OCI-M1 (cell line): ENCODE measurements around the gene SRF.

Experiments
- DNase-seq: peaks from one replicate; lab custom pipeline; 2025; lab: John Stamatoyannopoulos, UW

Gene SRF

DNA sequence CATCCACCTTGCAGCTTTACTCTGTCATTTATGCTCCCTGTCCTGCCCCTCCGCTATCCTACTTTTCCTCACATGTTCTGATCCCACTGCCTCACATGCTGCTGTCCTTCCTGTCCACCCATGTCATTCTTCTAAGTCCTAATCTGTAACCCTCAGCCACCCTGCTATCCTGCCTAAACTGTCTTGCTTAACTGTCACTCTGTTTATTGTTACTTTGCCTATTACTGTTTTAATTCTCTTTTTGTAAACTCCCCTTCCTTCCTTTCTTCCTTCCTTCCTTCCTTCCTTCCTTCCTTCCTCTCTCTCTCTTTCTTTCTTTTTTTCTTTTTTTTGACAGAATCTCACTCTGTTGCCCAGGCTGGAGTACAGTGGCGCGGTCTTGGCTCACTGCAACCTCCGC lies 12.4 kb downstream of the SRF start:
- DNase-seq: no peak

DNA sequence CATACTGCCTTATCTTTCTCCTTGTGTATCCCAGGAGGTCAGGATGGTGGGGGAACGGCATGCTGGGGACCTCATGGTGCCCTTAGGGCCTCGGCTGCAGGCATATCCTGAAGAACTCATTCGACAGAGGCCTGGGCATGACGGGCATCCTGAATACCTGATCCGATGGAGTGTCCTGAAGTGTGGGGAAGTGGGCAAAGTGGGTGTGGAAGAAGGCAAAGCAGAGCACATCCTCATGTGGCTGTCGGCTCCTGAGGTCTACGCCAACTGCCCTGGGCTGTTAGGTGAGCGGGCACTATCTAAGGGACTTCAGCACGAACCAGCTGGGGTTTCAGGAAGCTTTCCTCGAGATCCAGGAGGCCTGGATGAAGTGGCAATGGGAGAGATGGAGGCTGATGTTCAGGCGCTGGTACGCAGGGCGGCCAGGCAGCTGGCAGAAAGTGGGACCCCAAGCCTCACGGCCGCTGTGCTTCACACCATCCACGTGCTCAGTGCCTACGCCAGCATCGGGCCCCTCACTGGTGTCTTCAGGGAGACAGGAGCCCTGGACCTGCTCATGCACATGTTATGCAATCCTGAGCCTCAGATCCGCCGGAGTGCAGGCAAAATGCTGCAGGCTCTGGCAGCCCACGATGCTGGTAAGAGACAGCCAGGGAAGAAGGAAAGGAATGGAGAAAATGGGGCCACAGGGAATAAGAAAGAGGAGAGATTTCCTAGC lies 13.4 kb downstream of the SRF start:
- no peak for DNase-seq

DNA sequence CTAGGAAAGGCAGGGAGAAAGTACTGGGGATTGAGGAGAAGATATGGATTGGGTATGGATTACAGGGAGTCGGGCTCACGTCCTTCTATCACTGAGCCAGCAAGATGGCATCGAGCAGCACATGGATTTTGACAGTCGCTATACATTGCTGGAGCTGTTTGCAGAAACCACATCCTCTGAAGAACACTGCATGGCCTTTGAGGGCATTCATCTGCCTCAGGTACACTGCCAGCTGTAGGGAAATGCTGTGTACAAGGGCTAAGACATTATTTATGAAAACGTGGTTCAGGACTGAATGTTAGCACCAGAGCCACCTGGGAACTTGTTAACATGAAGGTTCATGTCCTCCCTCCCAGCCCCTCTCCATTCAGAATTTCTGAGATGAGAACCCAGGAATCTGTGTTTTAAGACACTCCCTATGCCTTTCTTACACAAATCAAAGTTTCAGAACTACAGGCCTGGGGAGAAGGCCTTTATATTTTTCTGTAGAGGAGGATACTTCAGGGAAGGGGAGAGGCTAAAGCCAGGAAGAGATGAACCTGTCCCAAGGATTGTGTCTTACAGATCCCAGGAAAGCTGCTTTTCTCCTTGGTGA lies 14.4 kb downstream of the SRF start:
- no peak for DNase-seq

DNA sequence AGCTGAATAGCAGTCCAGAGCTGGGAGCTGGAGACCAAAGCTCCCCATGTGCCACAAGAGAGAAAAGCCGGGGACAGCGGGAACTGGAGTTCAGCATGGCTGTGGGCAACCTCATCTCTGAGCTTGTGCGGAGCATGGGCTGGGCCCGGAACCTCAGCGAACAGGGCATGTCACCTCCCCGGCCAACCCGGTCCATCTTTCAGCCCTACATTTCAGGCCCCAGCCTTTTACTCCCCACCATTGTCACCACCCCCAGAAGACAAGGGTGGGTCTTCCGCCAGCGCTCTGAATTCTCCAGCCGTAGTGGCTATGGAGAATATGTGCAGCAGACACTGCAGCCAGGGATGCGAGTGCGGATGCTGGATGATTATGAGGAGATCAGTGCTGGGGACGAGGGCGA lies 14.9 kb downstream of the SRF start:
- no peak for DNase-seq

DNA sequence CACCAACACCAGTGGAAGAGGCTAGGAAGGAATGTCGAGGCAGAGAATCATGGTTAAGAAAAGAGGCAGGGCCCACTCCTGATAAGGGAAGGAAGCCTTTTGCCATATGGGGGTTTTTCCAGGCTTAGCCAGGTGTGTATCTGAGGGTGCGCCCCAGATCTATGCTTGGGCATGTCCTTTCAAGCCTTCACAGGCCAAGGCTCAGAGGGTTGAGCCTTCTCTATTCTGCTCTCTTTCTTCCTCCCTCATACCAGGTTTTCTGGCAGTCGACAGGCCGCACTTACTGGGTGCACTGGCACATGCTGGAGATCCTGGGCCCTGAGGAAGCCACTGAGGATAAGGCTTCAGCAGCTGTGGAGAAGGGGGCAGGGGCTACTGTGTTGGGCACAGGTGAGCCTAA lies 15.6 kb downstream of the SRF start:
- DNase-seq: no peak

DNA sequence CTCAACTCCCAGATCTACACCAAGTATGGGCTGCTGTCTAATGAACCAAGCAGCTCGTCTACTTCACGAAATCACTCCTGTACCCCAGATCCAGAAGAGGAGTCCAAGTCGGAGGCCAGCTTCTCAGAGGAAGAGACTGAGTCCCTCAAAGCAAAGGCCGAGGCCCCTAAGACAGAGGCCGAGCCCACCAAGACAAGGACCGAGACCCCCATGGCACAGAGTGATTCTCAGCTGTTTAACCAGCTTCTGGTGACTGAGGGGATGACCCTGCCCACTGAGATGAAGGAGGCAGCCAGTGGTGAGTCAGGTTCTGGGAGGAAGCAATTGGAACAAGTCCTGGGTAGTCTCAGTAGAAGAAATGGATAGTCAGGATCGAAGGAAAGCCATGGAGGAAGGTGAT lies 16.8 kb downstream of the SRF start:
- DNase-seq: no peak

DNA sequence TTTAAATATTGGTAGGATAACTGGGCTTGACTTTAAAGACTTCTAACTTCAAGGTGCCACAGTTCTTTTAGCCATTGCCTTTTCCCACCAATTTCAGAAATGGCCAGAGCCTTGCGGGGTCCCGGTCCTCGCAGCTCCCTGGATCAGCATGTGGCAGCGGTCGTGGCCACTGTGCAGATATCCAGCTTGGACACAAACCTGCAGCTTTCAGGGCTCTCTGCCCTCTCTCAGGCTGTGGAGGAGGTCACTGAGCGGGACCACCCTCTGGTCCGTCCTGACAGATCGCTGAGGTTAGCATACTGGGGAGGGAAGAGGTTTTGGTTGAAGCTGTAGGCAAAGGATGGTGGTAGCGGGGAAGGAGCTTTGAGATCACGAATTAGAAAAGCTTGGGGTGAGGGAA lies 17.4 kb downstream of the SRF start:
- no peak for DNase-seq

DNA sequence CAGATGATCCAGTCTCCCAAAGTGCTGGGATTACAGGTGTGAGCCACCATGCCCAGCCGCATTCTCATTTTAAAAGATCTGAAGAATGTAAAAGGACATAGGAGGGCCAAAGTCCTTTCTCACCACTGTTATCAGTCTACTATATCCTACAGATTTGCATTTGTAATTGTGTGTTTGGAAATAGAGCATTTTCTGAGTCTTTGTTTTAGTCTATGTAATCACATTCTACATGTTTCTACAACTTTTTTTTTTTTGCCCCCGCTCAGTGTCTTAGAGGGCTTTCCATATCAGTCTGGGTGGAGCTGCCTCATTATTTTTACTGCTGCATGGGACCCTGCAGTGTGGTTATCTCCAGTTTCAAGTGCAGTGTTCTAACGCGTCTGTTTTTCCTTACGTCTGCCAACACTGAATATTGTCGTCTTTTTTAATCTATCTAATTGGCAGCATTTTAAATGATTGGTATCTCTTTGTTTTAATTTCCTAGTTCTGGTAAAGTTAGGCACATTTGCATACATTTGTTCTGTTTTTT lies 18.8 kb downstream of the SRF start:
- DNase-seq: no peak

DNA sequence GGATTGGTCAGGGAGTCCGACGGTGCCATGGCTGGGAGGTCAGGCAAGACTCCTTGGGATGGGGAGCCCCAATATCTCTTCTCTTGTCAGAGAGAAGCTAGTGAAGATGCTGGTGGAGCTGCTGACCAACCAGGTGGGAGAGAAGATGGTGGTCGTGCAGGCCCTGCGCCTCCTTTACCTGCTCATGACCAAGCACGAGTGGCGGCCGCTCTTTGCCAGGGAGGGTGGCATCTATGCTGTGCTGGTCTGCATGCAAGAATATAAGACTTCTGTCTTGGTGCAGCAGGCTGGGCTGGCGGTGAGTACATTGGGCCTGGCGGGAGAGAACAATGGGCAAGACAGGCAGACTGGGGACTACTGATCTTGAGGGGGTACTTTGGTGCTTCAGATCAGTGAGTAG lies 21.8 kb downstream of the SRF start:
- no peak for DNase-seq

DNA sequence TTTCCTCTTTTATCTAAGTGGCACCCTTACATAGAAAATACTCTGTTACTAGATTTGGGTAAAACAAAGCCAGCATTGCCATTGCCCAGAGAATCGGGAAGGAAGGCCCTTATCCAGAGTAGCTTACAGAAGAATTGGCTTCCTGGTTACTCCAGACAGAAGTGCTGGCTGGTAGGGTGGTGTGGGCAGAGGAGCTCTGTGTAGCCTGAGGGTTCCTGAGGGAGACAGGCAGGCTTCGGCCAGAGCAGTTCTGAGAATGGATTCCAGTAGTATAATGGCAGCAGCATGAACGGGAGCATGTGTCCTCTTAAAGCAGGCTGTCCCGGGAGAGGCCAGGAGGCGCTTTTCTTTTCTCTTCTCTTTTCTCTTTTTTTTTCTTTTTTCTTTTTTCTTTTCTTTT lies 22.9 kb downstream of the SRF start:
- no peak for DNase-seq

DNA sequence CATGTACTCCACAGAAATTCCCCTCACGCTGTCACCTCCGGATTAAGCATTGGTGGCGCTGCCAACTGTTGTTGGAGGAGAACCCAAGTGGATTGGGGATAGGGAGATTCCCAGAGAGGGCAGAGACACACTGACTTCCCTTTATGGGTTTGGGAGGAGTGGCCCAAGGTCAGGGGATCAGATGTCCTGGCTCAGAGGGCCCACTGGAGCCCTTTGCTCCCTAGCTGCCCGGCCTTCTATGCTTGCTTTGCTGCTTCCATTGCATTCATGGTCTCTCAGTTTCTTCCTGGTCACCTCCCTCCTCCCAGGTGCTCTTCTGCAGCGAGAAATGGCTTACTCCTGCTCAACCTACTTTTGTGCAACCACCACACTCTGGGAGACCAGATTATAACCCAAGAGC lies 25.3 kb downstream of the SRF start:
- DNase-seq: no peak

DNA sequence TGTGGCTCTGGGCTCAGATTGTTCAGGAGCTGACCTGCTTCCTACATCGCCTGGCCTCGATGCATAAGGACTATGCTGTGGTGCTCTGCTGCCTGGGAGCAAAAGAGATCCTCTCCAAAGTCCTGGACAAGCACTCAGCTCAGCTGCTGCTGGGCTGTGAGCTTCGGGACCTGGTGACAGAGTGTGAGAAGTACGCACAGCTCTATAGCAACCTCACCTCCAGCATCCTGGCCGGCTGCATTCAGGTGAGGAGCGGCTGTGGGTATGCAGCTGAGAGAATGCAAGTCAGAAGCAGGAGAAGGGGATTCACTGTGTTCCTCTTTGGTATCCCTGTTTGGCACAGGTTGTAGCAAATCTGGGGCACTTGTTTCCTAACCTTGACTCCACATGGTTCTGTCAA lies 28.8 kb downstream of the SRF start:
- no peak for DNase-seq

DNA sequence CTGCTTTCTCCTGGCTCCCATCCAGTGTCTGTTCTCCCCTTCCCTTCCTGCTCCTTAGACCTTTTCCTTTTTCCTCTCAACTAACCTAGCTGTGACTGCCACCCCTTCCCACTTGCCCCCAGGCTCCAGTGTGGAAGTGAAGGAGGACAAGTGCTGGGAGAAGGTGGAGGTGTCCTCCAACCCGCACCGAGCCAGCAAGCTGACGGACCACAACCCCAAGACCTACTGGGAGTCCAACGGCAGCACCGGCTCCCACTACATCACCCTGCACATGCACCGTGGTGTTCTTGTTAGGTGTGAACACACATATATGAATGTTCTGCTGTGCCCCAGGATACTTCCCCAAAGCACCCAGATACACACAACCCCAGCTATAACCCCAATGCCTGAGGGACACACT lies 29.5 kb downstream of the SRF start:
- no peak for DNase-seq

DNA sequence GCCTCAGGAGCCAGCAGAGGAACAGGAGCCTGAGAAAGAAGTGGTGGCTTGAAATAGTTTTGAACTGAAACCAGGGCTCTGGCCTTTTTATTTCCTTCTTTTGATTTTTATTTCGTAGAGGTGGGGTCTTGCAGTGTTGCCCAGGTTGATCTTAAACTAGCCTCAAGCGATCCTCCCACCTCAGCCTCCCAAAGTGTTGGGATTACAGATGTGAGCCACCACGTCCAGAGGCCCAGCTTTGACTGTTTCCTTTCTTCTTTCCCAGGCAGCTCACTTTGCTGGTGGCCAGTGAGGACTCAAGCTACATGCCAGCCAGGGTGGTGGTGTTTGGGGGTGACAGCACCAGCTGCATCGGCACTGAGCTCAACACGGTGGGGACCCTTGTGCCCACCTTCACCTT lies 31.4 kb downstream of the SRF start:
- DNase-seq: no peak

DNA sequence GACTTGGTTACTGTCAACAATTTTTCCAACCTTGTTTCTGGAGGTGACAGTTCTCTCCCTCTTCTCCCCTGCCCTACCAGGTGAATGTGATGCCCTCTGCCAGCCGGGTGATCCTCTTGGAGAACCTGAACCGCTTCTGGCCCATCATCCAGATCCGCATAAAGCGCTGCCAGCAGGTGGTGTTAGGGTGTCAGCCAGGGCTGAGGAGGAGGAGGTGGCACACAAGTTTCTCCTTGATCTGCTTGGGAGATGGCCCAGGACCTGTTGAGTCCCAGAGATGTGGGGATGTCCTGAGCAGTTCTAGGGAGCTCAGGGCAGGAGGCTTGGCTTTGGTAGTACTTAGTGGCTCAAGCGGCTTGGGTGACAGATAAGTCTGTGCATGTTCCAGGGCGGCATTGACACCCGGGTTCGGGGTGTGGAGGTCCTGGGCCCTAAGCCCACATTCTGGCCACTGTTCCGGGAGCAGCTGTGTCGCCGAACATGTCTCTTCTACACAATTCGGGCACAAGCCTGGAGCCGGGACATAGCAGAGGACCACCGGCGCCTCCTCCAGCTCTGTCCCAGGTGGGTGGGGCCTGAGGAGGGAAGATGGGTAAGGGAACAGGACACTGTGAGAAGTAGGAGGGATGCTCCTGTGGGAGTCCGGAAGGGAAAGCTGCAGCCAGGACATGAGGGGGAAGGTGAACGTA lies 32.1 kb downstream of the SRF start:
- no peak for DNase-seq

DNA sequence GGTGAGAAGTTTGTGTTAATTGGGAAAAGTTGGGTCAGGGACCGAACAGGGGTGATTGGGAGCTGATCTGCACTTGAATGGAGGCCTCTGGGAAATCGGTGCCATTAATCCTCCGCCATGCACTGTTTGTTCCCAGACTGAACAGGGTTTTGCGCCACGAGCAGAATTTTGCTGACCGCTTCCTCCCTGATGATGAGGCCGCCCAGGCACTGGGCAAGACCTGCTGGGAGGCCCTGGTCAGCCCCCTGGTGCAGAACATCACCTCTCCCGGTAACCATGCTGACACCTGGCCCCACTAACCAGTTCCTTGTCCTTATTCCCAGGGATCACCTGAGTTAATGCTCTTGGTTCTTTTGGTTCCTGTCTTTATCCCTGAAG lies 32.6 kb downstream of the SRF start:
- DNase-seq: no peak

DNA sequence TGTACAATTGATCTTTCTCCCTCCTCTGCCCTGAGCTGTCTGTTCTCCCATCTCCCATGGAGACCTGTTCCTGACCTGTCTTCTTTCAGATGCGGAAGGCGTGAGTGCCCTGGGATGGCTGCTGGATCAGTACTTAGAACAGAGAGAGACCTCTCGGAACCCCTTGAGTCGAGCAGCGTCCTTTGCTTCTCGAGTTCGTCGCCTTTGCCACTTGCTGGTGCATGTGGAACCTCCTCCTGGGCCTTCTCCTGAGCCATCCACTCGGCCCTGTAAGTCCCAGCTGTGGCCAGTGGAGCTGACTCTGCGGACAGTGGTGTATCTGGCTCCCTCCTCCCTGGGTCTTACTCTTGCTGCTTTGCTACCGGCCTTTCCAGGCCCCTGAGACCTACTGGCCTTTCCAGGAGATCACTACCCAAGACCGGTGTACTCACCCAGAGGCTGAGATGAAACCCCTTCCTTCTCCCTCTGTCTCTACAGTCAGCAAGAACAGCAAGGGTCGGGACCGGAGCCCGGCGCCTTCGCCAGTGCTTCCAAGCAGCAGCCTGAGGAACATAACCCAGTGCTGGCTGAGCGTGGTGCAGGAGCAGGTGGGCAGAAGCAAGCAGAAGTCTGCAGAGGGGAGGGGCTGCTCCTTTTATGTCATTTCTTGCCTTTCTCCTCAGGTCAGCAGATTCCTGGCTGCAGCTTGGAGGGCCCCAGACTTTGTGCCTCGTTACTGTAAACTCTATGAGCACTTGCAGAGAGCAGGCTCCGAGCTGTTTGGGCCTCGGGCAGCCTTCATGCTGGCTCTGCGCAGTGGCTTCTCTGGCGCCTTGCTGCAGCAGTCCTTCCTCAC lies 33.4 kb downstream of the SRF start:
- DNase-seq: no peak

DNA sequence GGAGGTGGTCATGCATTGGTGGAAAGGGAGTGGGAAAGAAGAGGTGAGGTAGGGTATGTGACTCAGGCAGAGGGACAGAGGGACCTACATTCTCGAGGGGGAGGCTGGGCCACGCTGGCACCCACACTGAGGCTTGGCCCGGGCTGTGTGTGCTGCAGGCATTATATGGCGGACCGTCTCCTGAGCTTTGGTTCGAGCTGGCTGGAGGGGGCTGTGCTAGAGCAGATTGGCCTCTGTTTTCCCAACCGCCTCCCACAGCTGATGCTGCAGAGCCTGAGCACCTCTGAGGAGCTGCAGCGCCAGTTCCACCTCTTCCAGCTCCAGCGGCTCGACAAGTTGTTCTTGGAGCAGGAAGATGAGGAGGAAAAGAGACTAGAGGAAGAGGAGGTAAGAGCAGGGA lies 34.8 kb downstream of the SRF start:
- no peak for DNase-seq

DNA sequence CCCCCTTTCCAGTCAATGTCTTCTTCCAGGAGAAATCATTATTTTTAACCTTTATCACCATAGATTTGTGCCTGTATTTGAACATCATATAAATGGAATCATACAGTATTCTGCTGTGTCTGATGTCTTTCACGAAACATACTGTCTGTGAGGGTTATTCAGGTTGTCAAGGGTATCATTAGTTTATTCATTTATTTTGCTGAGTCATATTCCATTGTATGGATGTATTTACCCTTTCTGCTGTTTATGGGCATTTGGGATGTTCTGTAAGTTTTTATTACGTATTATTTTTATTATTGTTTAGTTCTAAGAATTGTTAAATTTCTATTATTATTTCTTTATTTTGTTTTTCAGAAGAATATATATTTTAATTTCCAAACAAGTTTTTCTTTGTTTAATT lies 36.2 kb downstream of the SRF start:
- DNase-seq: no peak

DNA sequence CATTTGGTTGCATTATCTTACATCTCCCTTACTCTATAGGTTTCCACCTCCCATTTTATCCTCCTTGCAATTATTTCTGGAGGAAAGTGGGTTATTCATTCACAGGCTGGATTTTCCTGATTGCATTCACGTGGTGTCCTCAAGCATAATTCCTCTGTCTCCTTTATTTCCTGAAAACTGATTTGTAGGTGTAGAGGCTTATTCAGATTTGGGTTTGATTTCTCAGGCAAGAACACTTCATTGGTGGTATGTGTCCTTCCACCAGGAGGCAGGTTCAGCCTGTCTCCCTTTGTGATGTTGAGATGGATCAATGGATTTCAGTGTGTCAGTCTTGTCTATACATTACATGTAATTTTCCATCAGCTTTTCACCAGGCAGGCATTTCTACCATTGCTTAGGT lies 40.9 kb downstream of the SRF start:
- DNase-seq: no peak

DNA sequence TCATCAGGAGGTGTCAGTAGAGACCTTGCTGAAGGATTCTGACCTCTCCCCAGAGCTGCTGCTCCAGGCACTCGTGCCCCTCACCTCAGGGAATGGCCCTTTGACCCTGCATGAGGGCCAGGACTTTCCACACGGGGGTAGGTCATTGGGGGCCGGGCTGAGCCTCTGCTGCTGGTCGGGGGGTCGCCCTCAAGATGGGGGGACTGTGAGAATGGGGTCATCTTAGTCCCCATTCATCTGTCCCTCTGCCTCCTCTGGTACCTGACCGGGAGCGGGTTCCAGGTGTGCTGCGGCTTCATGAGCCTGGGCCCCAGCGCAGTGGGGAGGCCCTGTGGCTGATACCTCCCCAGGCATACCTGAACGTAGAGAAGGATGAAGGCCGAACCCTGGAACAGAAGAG lies 42.4 kb downstream of the SRF start:
- DNase-seq: no peak

DNA sequence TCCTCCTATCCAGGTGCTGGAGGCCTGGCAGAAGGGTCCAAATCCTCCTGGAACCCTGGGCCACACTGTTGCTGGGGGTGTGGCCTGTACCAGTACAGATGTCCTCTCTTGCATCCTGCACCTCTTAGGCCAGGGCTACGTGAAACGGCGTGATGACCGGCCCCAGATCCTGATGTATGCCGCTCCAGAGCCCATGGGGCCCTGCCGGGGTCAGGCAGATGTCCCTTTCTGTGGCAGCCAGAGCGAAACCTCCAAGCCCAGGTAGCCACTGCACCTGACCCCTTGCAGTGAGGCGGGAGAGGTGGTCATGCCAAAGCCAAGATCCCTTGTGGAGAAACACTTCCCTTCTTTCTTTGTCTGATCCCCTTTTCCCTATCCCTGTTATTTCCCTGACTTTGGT lies 44.0 kb downstream of the SRF start:
- DNase-seq: no peak

DNA sequence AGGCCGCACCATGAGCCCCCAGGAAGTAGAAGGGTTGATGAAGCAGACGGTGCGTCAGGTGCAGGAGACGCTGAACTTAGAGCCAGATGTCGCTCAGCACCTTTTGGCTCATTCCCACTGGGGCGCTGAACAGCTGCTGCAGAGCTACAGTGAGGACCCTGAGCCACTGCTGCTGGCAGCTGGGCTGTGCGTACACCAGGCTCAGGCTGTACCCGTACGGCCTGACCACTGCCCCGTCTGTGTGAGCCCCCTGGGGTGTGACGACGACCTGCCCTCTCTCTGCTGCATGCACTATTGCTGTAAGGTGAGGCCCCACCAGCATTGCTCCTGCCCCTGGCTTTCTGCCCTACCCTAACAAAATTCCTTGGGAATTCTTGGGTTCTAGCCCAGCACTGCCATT lies 45.1 kb downstream of the SRF start:
- DNase-seq: no peak
